ENCODE measurements around the gene SUDS3. TPM values are rescaled to one million over a fixed set of nuclear protein-coding genes. Genes with fewer than 3 reads are reported as not detected.

Gene SUDS3
- total and polyA plus RNA-seq, 2 donors (not counting 1 experiment from before 2014, with no cell fraction given), result 12.1 to 53.9 TPM

DNA sequence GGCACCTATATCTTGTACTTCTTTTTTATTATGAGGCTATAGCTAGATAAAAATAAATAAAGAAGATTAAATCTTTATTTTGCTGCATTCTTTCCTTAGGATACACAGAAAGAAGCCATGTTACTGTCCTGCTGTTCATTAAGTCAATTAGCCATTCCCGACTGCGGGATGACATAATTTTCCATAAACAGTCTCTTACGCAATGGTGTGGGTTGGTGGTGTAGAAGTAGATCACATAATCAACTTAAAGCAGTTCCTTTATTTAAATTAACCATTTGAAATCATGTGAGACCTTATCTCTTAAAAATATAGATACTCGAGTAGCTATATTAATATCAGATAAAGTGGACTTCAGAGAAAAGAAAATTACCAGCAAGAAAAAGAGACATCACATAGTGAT, 43.8 kb upstream of the SUDS3 start:
- H3K4me1 Mint-ChIP-seq, result peaks cover 52% of the 10 kb centered on the region
- no peaks in the 10 kb centered on the region for H3K27me3 Mint-ChIP-seq
- H3K9me3 Mint-ChIP-seq (ENCODE audit: insufficient read depth), result peaks cover 1% of the 10 kb centered on the region
- Histone ChIP-seq H3K4me3 (ENCODE audit: control extremely low read depth in 1 of 5, extremely low read depth in 1 of 5, insufficient read depth in 1 of 5, low read depth in 2 of 5, low read length in 4 of 5) (no peak overlapping the region), H3K27me3 (replicated peaks in 1 of 4; ENCODE audit: control extremely low read depth in 1 of 4, control insufficient read depth in 3 of 4, insufficient read depth in 4 of 4, low read length in 3 of 4) (no peaks in the 10 kb centered on the region), H3K4me2 (replicated peaks; ENCODE audit: low read depth, low read length, poor library complexity, severe bottlenecking) (no peak overlapping the region), H3K4me1 (ENCODE audit: control insufficient read depth in 2 of 2, insufficient read depth in 2 of 2, low read length in 2 of 2) (peaks cover 21 to 37% of the 10 kb centered on the region in 2 donors), H2AFZ (ENCODE audit: insufficient read depth, low read depth, low read length, poor library complexity, severe bottlenecking) (no peak overlapping the region), H3K36me3 (replicated peaks in 1 of 2; ENCODE audit: control extremely low read depth in 1 of 2, control insufficient read depth in 1 of 2, extremely low read depth in 1 of 2, insufficient read depth in 2 of 2, low read length in 1 of 2) (peaks cover 0 to 1% of the 10 kb centered on the region in 2 experiments), H3K27ac (ENCODE audit: low read length in 2 of 2) (no peak overlapping the region), H4K20me1 (ENCODE audit: control insufficient read depth, insufficient read depth, low read length, poor library complexity, severe bottlenecking) (no peaks in the 10 kb centered on the region), H3K9me3 (ENCODE audit: control extremely low read depth in 1 of 3, control insufficient read depth in 2 of 3, insufficient read depth in 1 of 3, low read length in 2 of 3) (peaks cover 0 to 2% (median 0%) of the 10 kb centered on the region in 3 donors), H3K79me2 (ENCODE audit: control insufficient read depth, insufficient read depth, low read length) (peaks cover 74% of the 10 kb centered on the region), H3K9ac (ENCODE audit: low read length) (no peak overlapping the region)
- H3K27ac Mint-ChIP-seq, result no peak overlapping the region
- POLR2A ChIA-PET, result no interaction called here
- no peak overlapping the region for H3K4me3 Mint-ChIP-seq
- WGBS (ENCODE audit: insufficient coverage), result no CpG with 5 or more reads among the region's 4 CpGs
- intact Hi-C loops (cut with micrococcal nuclease), result no loop called here
- CTCF ChIA-PET, result interaction anchor here (0.7 kb wide), 1 partner anchor 149 kb away, joined by 3 read pairs; no protein-coding TSS in a partner anchor
- ATAC-seq (ENCODE audit: low read depth) (no peak), DNase-seq (no peak)
- TF ChIP-seq EZH2 (IDR thresholded peaks at IDR 0.05; ENCODE audit: borderline replicate concordance, insufficient read depth, low read depth, low read length, poor library complexity, severe bottlenecking), result no peak
- TF ChIP-seq, protein P1, sequence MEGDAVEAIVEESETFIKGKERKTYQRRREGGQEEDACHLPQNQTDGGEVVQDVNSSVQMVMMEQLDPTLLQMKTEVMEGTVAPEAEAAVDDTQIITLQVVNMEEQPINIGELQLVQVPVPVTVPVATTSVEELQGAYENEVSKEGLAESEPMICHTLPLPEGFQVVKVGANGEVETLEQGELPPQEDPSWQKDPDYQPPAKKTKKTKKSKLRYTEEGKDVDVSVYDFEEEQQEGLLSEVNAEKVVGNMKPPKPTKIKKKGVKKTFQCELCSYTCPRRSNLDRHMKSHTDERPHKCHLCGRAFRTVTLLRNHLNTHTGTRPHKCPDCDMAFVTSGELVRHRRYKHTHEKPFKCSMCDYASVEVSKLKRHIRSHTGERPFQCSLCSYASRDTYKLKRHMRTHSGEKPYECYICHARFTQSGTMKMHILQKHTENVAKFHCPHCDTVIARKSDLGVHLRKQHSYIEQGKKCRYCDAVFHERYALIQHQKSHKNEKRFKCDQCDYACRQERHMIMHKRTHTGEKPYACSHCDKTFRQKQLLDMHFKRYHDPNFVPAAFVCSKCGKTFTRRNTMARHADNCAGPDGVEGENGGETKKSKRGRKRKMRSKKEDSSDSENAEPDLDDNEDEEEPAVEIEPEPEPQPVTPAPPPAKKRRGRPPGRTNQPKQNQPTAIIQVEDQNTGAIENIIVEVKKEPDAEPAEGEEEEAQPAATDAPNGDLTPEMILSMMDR (IDR thresholded peaks at IDR 0.05), result no peak

DNA sequence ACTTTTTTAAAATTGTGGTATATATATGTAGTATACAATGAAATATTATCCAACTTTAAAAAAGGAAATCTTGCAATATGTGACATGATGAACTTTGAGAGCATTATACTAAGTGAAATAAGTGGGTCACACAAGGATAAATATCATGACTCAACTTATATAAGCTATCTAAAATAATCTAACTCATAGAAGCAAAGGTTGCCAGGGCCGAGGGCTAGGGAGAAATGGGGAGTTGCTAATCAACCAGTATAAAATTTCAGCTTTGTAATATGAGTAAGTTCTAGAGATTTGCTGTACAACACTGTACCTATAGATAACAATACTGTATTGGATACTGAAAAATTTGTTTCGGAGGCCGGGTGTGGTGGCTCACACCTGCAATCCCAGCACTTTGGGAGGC, 42.1 kb upstream of the SUDS3 start:
- H3K9ac ChIP-seq (ENCODE audit: low read length), result no peak overlapping the region
- no peaks in the 10 kb centered on the region for H3K9me3 ChIP-seq (ENCODE audit: control extremely low read depth in 1 of 3, control insufficient read depth in 2 of 3, insufficient read depth in 1 of 3, low read length in 2 of 3)
- no peaks in the 10 kb centered on the region for H4K20me1 ChIP-seq (ENCODE audit: control insufficient read depth, insufficient read depth, low read length, poor library complexity, severe bottlenecking)
- no peak overlapping the region for H2AFZ ChIP-seq (ENCODE audit: insufficient read depth, low read depth, low read length, poor library complexity, severe bottlenecking)
- peaks cover 73% of the 10 kb centered on the region for H3K79me2 ChIP-seq (ENCODE audit: control insufficient read depth, insufficient read depth, low read length)
- Mint-ChIP-seq H3K4me1 (peaks cover 46% of the 10 kb centered on the region), H3K27me3 (no peaks in the 10 kb centered on the region), H3K27ac (no peak overlapping the region), H3K9me3 (ENCODE audit: insufficient read depth) (peaks cover 4% of the 10 kb centered on the region), H3K4me3 (no peak overlapping the region)
- no peak overlapping the region for H3K27ac ChIP-seq (ENCODE audit: low read length in 2 of 2)
- H3K4me2 ChIP-seq (replicated peaks; ENCODE audit: low read depth, low read length, poor library complexity, severe bottlenecking), result no peak overlapping the region
- no peak for DNase-seq
- no peak overlapping the region for H3K4me3 ChIP-seq (ENCODE audit: control extremely low read depth in 1 of 5, extremely low read depth in 1 of 5, insufficient read depth in 1 of 5, low read depth in 2 of 5, low read length in 4 of 5)
- no peaks in the 10 kb centered on the region for H3K27me3 ChIP-seq (replicated peaks in 1 of 4; ENCODE audit: control extremely low read depth in 1 of 4, control insufficient read depth in 3 of 4, insufficient read depth in 4 of 4, low read length in 3 of 4)
- ATAC-seq (ENCODE audit: low read depth), result no peak
- POLR2A ChIA-PET, result no interaction called here
- TF ChIP-seq, protein P1 (IDR thresholded peaks at IDR 0.05), result no peak
- no peak for TF ChIP-seq EZH2 (IDR thresholded peaks at IDR 0.05; ENCODE audit: borderline replicate concordance, insufficient read depth, low read depth, low read length, poor library complexity, severe bottlenecking)
- WGBS (ENCODE audit: insufficient coverage), result 100% methylated on average over 2 of the region's 3 CpGs
- peaks cover 17 to 19% of the 10 kb centered on the region in 2 donors for H3K4me1 ChIP-seq (ENCODE audit: control insufficient read depth in 2 of 2, insufficient read depth in 2 of 2, low read length in 2 of 2)
- CTCF ChIA-PET, result no interaction called here
- intact Hi-C loops (cut with micrococcal nuclease), result no loop called here
- peaks cover 1 to 3% of the 10 kb centered on the region in 2 experiments for H3K36me3 ChIP-seq (replicated peaks in 1 of 2; ENCODE audit: control extremely low read depth in 1 of 2, control insufficient read depth in 1 of 2, extremely low read depth in 1 of 2, insufficient read depth in 2 of 2, low read length in 1 of 2)
